Activated T-cell treated with anti-CD3 and anti-CD28 coated beads for 48 hours (primary cell): ENCODE measurements around the gene SLC10A1.
"Not testable (repeated sequence)": the region's sequence is repeated elsewhere in the genome, so short reads cannot be mapped to it uniquely, and the experiment has no call there.

ENCODE experiments used
- DNase-seq: peaks from one replicate; pipeline ENCODE4 v3.0.0-alpha.2; 2020; ENCODE audit warnings: low read depth

The SLC10A1 gene

GRCh38 chr14:69796797-69797500, at the start of gene SLC10A1:
SLC10A1 (minus strand) TSS chr14:69797241; CDS start chr14:69797155, 86 bp downstream.
- DNase-seq, result no peak

GRCh38 chr14:69845787-69846186, 48.7 kb upstream of the SLC10A1 start:
- no peak for DNase-seq

GRCh38 chr14:69845050-69845581, 48.1 kb upstream of the SLC10A1 start:
- no peak for DNase-seq

GRCh38 chr14:69844171-69844570, 47.1 kb upstream of the SLC10A1 start:
- no peak for DNase-seq

- no peak for DNase-seq
Measured at GRCh38 chr14:69842686-69843420, 45.8 kb upstream of the SLC10A1 start.

GRCh38 chr14:69841656-69842055, 44.6 kb upstream of the SLC10A1 start:
- no peak for DNase-seq

- no peak for DNase-seq
Measured at GRCh38 chr14:69839661-69840060, 42.6 kb upstream of the SLC10A1 start.

- DNase-seq, result no peak
Measured at GRCh38 chr14:69838881-69839416, 41.9 kb upstream of the SLC10A1 start.

- DNase-seq, result no peak
Measured at GRCh38 chr14:69828879-69829278, 31.8 kb upstream of the SLC10A1 start.

- DNase-seq, result no peak
Measured at GRCh38 chr14:69828354-69828753, 31.3 kb upstream of the SLC10A1 start.

GRCh38 chr14:69827560-69827959, 30.5 kb upstream of the SLC10A1 start:
- DNase-seq, result no peak

GRCh38 chr14:69822456-69822855, 25.4 kb upstream of the SLC10A1 start:
- DNase-seq, result no peak

- DNase-seq, result no peak
Measured at GRCh38 chr14:69820991-69821390, 23.9 kb upstream of the SLC10A1 start.

- DNase-seq, result no peak
Measured at GRCh38 chr14:69819607-69820006, 22.6 kb upstream of the SLC10A1 start.

GRCh38 chr14:69818758-69819191, 21.7 kb upstream of the SLC10A1 start:
- peak; percentile 4 for DNase-seq

- no peak for DNase-seq
Measured at GRCh38 chr14:69816216-69816615, 19.2 kb upstream of the SLC10A1 start.

- DNase-seq, result no peak
Measured at GRCh38 chr14:69815556-69815955, 18.5 kb upstream of the SLC10A1 start.

GRCh38 chr14:69814397-69814796, 17.4 kb upstream of the SLC10A1 start:
- no peak for DNase-seq

GRCh38 chr14:69813346-69813745, 16.3 kb upstream of the SLC10A1 start:
- DNase-seq, result not testable (repeated sequence)

GRCh38 chr14:69812711-69813110, 15.7 kb upstream of the SLC10A1 start:
- DNase-seq, result no peak

GRCh38 chr14:69811868-69812252, 14.8 kb upstream of the SLC10A1 start:
- no peak for DNase-seq

GRCh38 chr14:69811227-69811867, 14.3 kb upstream of the SLC10A1 start:
- no peak for DNase-seq
